Skeletal muscle tissue (tissue), 4 donors: ENCODE results near the gene PTGS2. TPM values are rescaled to one million over a fixed set of nuclear protein-coding genes. Genes with fewer than 3 reads are reported as not detected.
A peak's percentile ranks its signal among the peaks of the same experiment; 100 is the strongest.

Source experiments
- H3K27ac ChIP-seq: one replicate; pipeline ENCODE4 v1.7.0; 2013; ENCODE audit warnings: mild to moderate bottlenecking, low read depth, low read length, inconsistent platforms
- H3K27me3 ChIP-seq, 3 donors: one replicate each; pipeline ENCODE4 v1.7.0; 2013; ENCODE audit warnings: low read length in 3 of 3; ENCODE audit not compliant: control insufficient read depth in 3 of 3, insufficient read depth in 3 of 3
- H3K36me3 ChIP-seq, 3 donors: one replicate each; pipeline ENCODE4 v1.7.0; 2013; ENCODE audit warnings: low read length in 3 of 3; ENCODE audit not compliant: control insufficient read depth in 3 of 3, insufficient read depth in 3 of 3
- H3K4me1 ChIP-seq, 3 donors: one replicate each; pipeline ENCODE4 v1.7.0; 2013; ENCODE audit warnings: low read length in 3 of 3, mild to moderate bottlenecking in 3 of 3; ENCODE audit not compliant: control insufficient read depth in 3 of 3, insufficient read depth in 3 of 3
- H3K4me3 ChIP-seq, 3 donors: one replicate each; pipeline ENCODE4 v1.7.0; 2013; ENCODE audit warnings: low read length in 3 of 3
- H3K9ac ChIP-seq, 3 donors: one replicate each; pipeline ENCODE4 v1.7.0; 2013; ENCODE audit warnings: low read length in 3 of 3, mild to moderate bottlenecking in 3 of 3, moderate library complexity in 2 of 3, low read depth in 1 of 3
- H3K9me3 ChIP-seq, 3 donors: one replicate each; pipeline ENCODE4 v1.7.0; 2013; ENCODE audit warnings: low read length in 3 of 3; ENCODE audit not compliant: control insufficient read depth in 3 of 3
- total RNA-seq: library from RNA; depleted of rRNA; stranded (reverse); fragments of >200 nt; gene quantifications from one replicate; pipeline ENCODE4 v1.2.3, GENCODE V29; 2014
- donor health status: Osteomylitis.

PTGS2 gene
- total RNA-seq, 1 donor from 2014 or later, result 1.0 TPM

DNA sequence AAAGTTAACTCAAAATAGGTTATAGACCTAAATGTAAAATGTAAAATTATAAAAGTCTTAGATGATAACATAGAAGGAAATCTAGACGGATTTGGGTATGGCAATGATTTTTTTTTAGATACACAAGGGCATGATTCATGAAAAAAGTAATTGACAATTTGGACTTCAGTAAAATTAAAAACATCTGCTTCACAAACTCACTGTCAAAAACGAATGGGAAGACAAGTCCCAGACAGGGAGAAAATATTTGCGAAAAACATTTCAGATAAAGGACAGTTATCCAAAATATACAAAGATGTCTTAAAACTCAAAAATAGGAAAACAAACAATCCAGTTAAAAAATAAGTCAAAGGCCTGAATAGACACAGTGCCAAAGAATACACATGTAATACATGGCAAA, 9.7 kb upstream of the PTGS2 start:
- Histone ChIP-seq H3K4me3 (no peak overlapping the region), H3K27ac (no peak overlapping the region), H3K9ac (no peak overlapping the region), H3K27me3 (no peaks in the 10 kb centered on the region), H3K9me3 (no peaks in the 10 kb centered on the region), H3K4me1 (no peaks in the 10 kb centered on the region), H3K36me3 (no peaks in the 10 kb centered on the region)

DNA sequence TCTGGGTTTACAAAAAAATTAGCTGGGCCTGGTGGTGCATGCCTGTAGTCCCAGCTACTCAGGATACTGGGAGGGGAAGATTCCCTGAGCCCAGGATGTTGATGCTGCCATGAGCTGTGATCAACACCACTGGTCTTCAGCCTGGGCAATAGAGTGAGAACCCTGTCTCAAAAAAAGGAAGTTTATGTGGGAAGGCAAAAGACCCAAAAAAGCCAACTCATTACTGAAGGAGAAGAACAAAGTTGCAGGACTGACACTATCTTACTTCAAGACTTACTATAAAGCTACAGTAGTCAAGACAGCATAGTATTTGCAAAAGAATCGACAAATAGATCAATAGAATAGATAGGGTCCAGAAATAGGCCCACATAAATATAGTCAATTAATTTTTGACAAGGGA, 9.2 kb upstream of the PTGS2 start:
- H3K36me3 ChIP-seq, result no peaks in the 10 kb centered on the region

GRCh38 chr1:186683652-186684410, 3.6 kb upstream of the PTGS2 start:
- H3K9ac ChIP-seq, result no peak overlapping the region
- H3K36me3 ChIP-seq, result no peaks in the 10 kb centered on the region

More for the DNA sequence above, 9.2 kb upstream of the PTGS2 start:
- H3K4me3 ChIP-seq, result no peak overlapping the region
- H3K27me3 ChIP-seq, result no peaks in the 10 kb centered on the region
- no peak overlapping the region for H3K9ac ChIP-seq
- H3K4me1 ChIP-seq, result no peaks in the 10 kb centered on the region
- H3K9me3 ChIP-seq, result no peaks in the 10 kb centered on the region
- H3K27ac ChIP-seq, result no peak overlapping the region

GRCh38 chr1:186682736-186683135, 2.5 kb upstream of the PTGS2 start:
- H3K9me3 ChIP-seq, result no peaks in the 10 kb centered on the region
- no peak overlapping the region for H3K27ac ChIP-seq
- no peaks in the 10 kb centered on the region for H3K4me1 ChIP-seq
- no peak overlapping the region for H3K9ac ChIP-seq
- H3K27me3 ChIP-seq, result peaks cover 5 to 11% (median 6%) of the 10 kb centered on the region in 3 donors
- H3K36me3 ChIP-seq, result no peaks in the 10 kb centered on the region
- H3K4me3 ChIP-seq, result no peak overlapping the region

More at GRCh38 chr1:186683652-186684410, 3.6 kb upstream of the PTGS2 start:
- Histone ChIP-seq H3K4me3 (no peak overlapping the region), H3K27ac (no peak overlapping the region), H3K27me3 (peaks cover 5 to 11% (median 6%) of the 10 kb centered on the region in 3 donors), H3K4me1 (no peaks in the 10 kb centered on the region), H3K9me3 (no peaks in the 10 kb centered on the region)

GRCh38 chr1:186681801-186682200, 1.6 kb upstream of the PTGS2 start:
- no peak overlapping the region for H3K27ac ChIP-seq
- no peaks in the 10 kb centered on the region for H3K9me3 ChIP-seq
- H3K36me3 ChIP-seq, result no peaks in the 10 kb centered on the region
- H3K27me3 ChIP-seq, result peaks cover 5 to 11% (median 6%) of the 10 kb centered on the region in 3 donors
- no peak overlapping the region for H3K4me3 ChIP-seq
- no peaks in the 10 kb centered on the region for H3K4me1 ChIP-seq
- H3K9ac ChIP-seq, result no peak overlapping the region

- no peaks in the 10 kb centered on the region for H3K36me3 ChIP-seq
- H3K4me3 ChIP-seq, result peak overlapping the region; percentile 56 to 64 (median 64)
- peak overlapping the region; percentile 68 for H3K27ac ChIP-seq
- peaks cover 5 to 11% (median 6%) of the 10 kb centered on the region in 3 donors for H3K27me3 ChIP-seq
- H3K9me3 ChIP-seq, result no peaks in the 10 kb centered on the region
- H3K9ac ChIP-seq, result peak overlapping the region in 1 of 3 donors; percentile 20
- H3K4me1 ChIP-seq, result no peaks in the 10 kb centered on the region
Measured at GRCh38 chr1:186681121-186681520, 898 bp upstream of the PTGS2 start.

DNA sequence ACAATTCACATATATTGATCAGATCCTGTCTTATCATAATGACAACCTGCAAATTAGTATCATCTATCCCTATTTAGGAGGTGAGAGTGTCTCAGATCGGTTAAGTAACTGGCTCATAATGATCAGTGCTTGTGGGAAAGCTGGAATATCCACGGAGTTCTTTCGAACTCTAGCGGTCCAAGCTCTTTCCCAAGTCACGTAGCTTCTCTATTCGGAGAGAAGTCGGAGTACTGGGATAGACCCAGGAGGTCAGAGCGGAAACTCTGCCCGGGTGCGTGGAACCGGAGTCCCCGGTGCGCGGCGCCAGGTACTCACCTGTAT, 339 bp downstream of the PTGS2 start:
- no peaks in the 10 kb centered on the region for H3K9me3 ChIP-seq
- H3K27me3 ChIP-seq, result peaks cover 5 to 11% (median 6%) of the 10 kb centered on the region in 3 donors
- H3K4me3 ChIP-seq, result peak overlapping the region; percentile 54 to 64 (median 56)
- peak overlapping the region in 2 of 3 donors; percentile 22 to 71 for H3K9ac ChIP-seq
- no peaks in the 10 kb centered on the region for H3K36me3 ChIP-seq
- no peaks in the 10 kb centered on the region for H3K4me1 ChIP-seq
- peak overlapping the region; percentile 66 for H3K27ac ChIP-seq

DNA sequence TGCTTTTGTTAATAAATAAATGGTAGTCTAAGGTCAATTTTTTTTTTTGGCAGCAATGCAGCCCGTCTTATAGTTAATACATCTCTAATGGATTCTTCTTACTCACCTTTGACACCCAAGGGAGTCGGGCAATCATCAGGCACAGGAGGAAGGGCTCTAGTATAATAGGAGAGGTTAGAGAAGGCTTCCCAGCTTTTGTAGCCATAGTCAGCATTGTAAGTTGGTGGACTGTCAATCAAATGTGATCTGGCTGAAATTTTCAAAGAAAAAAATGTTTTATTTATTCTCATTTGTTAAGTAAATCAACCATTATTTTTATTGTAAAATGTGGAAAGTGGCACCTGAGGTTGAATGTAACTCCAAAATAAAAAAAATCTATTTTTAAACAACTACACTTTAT, 2.1 kb downstream of the PTGS2 start:
- Histone ChIP-seq H3K4me1 (no peaks in the 10 kb centered on the region), H3K36me3 (no peaks in the 10 kb centered on the region), H3K4me3 (no peak overlapping the region), H3K9ac (no peak overlapping the region), H3K9me3 (no peaks in the 10 kb centered on the region), H3K27ac (no peak overlapping the region), H3K27me3 (peaks cover 5 to 11% (median 6%) of the 10 kb centered on the region in 3 donors)

GRCh38 chr1:186672596-186672995, 7.6 kb downstream of the PTGS2 start:
- Histone ChIP-seq H3K36me3 (no peaks in the 10 kb centered on the region), H3K27ac (no peak overlapping the region), H3K9me3 (no peaks in the 10 kb centered on the region), H3K4me1 (no peaks in the 10 kb centered on the region), H3K4me3 (no peak overlapping the region), H3K27me3 (no peaks in the 10 kb centered on the region), H3K9ac (no peak overlapping the region)

DNA sequence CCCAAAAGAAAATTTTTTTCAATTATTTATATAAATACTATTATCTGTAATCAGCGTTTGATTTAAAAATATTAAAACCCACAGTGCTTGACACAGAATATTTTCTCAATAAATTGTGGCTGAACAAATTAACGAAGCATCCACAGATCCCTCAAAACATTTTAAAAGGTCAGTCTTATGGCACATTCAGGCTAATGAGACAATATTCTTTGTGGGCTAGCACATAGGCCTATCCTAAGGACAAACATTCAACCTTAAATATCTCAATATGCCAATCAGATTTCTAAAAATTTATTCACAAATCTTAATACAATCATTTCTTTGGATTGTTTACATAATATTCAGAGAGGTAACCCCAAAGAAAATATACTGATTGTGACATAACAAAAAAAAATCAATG, 8.1 kb downstream of the PTGS2 start:
- Histone ChIP-seq H3K36me3 (no peaks in the 10 kb centered on the region), H3K4me3 (no peak overlapping the region), H3K27me3 (no peaks in the 10 kb centered on the region), H3K27ac (no peak overlapping the region), H3K9ac (no peak overlapping the region), H3K4me1 (no peaks in the 10 kb centered on the region), H3K9me3 (no peaks in the 10 kb centered on the region)
